HCT116 (cell line): ENCODE measurements around the gene DCUN1D1. TPM values are rescaled to one million over a fixed set of nuclear protein-coding genes. Genes with fewer than 3 reads are reported as not detected.

ENCODE experiments used
- ATAC-seq: fragments of 200-7000 bp; cut with Tn5 transposase; 2 replicates; pipeline ENCODE4 v1.9.1; 2020; ENCODE audit warnings: mild to moderate bottlenecking, moderate library complexity
- BruUV-seq: library from RNA; stranded (reverse); fragments of 400-500 nt; replicated peaks from 2 replicates; lab custom pipeline; 2021; lab: Mats Ljungman, UMichigan
- CTCF ChIA-PET: fragments of 300-600 bp; sonication (Branson Sonifier 250); formaldehyde crosslinking; loops from one replicate; lab custom pipeline; 2021; ENCODE audit warnings: antibody characterized with exemption; lab: Charles Lee
- POLR2A ChIA-PET: fragments of 300-600, 350-600 bp; sonication (Branson Sonifier 250); formaldehyde crosslinking; loops from one replicate; lab custom pipeline; 2021; ENCODE audit warnings: antibody characterized with exemption; lab: Charles Lee
- RAD21 ChIA-PET, 2 experiments: fragments of 300-600 bp; sonication (Branson Sonifier 250); formaldehyde crosslinking; loops; one replicate each; lab custom pipeline; 2023; ENCODE audit warnings: low total read pairs in 2 of 2; ENCODE audit not compliant: uncharacterized antibody in 2 of 2, unreplicated experiment in 2 of 2, low non-redundant PET in 1 of 2; lab: Charles Lee
- DNase-seq: peaks from one replicate; pipeline ENCODE4 v3.0.0-alpha.2; 2010; ENCODE audit warnings: low read depth, low spot score
- H2AFZ ChIP-seq: fragments of 200-600 bp; shearing (Covaris generic), sonication (generic); 2 replicates; pipeline ENCODE4 v1.6.1; 2017; ENCODE audit warnings: low read depth, mixed run types, mixed read lengths, antibody characterized with exemption, low read length; ENCODE audit not compliant: poor library complexity, severe bottlenecking
- H3K27ac ChIP-seq: 2 replicates; pipeline ENCODE4 v1.5.1; 2012; ENCODE audit warnings: low read depth, low read length
- H3K27me3 ChIP-seq: fragments of 200-600 bp; sonication (generic); 2 replicates; pipeline ENCODE4 v1.6.1; 2016; ENCODE audit warnings: mixed run types, low read length, mixed read lengths; ENCODE audit not compliant: insufficient read depth
- H3K36me3 ChIP-seq, 2 experiments: fragments of 200-500 bp in 1 of 2; fragments of 200-600 bp in 1 of 2; sonication (Bioruptor generic) in 1 of 2; sonication (generic) in 1 of 2; 2 replicates each; pipeline versions ENCODE4 v1.5.1 to v1.6.1; 2014 to 2016; ENCODE audit warnings: low read length in 2 of 2, inconsistent platforms in 1 of 2, mixed read lengths in 1 of 2, mixed run types in 1 of 2; ENCODE audit not compliant: insufficient read depth in 2 of 2, control insufficient read depth in 1 of 2
- H3K4me1 ChIP-seq, 2 experiments: fragments of 200-600 bp in 1 of 2; sonication (generic) in 1 of 2; 2 replicates each; pipeline versions ENCODE4 v1.5.1 to v1.6.1; 2012 to 2017; ENCODE audit warnings: low read length in 2 of 2, inconsistent platforms in 1 of 2, mild to moderate bottlenecking in 1 of 2, mixed read lengths in 1 of 2, mixed run types in 1 of 2, moderate library complexity in 1 of 2; ENCODE audit not compliant: insufficient read depth in 2 of 2, control insufficient read depth in 1 of 2
- H3K4me2 ChIP-seq: fragments of 200-600 bp; sonication (generic); 2 replicates; pipeline ENCODE4 v1.6.1; 2017; ENCODE audit warnings: mixed run types, low read length, mixed read lengths
- H3K4me3 ChIP-seq, 2 experiments: fragments of 200-600 bp in 1 of 2; sonication (generic) in 1 of 2; replicated peaks in 1 of 2; 2 replicates each; pipeline ENCODE4 v1.5.1; 2011 to 2016; ENCODE audit warnings: low read length in 2 of 2, control low read depth in 1 of 2, low read depth in 1 of 2, mild to moderate bottlenecking in 1 of 2, mixed read lengths in 1 of 2, mixed run types in 1 of 2
- H3K79me2 ChIP-seq: fragments of 200-600 bp; sonication (generic); 2 replicates; pipeline ENCODE4 v1.6.1; 2017; ENCODE audit warnings: mild to moderate bottlenecking, mixed run types, low read length, moderate library complexity, mixed read lengths; ENCODE audit not compliant: insufficient read depth
- H3K9ac ChIP-seq: fragments of 200-600 bp; sonication (generic); 2 replicates; pipeline ENCODE4 v1.6.1; 2016; ENCODE audit warnings: low read length, mixed read lengths
- H3K9me2 ChIP-seq: fragments of 200-600 bp; sonication (generic), shearing (Covaris generic); 2 replicates; pipeline ENCODE4 v1.6.1; 2017; ENCODE audit warnings: mixed run types, mild to moderate bottlenecking, moderate library complexity; ENCODE audit not compliant: insufficient read depth
- H3K9me3 ChIP-seq, 2 experiments: fragments of 200-500 bp in 1 of 2; fragments of 200-600 bp in 1 of 2; sonication (Bioruptor generic) in 1 of 2; sonication (generic) in 1 of 2; 2 replicates each; pipeline ENCODE4 v1.6.1; 2014 to 2017; ENCODE audit warnings: low read length in 2 of 2, mixed read lengths in 2 of 2, inconsistent platforms in 1 of 2, low read depth in 1 of 2, mild to moderate bottlenecking in 1 of 2, mixed run types in 1 of 2, moderate library complexity in 1 of 2; ENCODE audit not compliant: control insufficient read depth in 1 of 2, insufficient read depth in 1 of 2
- H4K20me1 ChIP-seq: fragments of 200-600 bp; sonication (generic), shearing (Covaris generic); 2 replicates; pipeline ENCODE4 v1.6.1; 2017; ENCODE audit warnings: mixed run types, mild to moderate bottlenecking, moderate library complexity; ENCODE audit not compliant: insufficient read depth
- CEBPB ChIP-seq: IDR thresholded peaks from 2 replicates; pipeline ENCODE4 v1.6.1; 2012; ENCODE audit warnings: low read depth
- CTCF ChIP-seq, 3 experiments: fragments of 200-600 bp in 1 of 3; sonication (generic) in 1 of 3; IDR thresholded peaks in 2 of 3; conservative IDR thresholded peaks in 1 of 3; 2 replicates each; pipeline ENCODE4 v1.5.1; 2012 to 2017; ENCODE audit warnings: low read depth in 2 of 3, low read length in 2 of 3, antibody characterized with exemption in 1 of 3, borderline replicate concordance in 1 of 3, control low read depth in 1 of 3, mild to moderate bottlenecking in 1 of 3, mixed read lengths in 1 of 3, mixed run types in 1 of 3, moderate library complexity in 1 of 3; ENCODE audit not compliant: insufficient read depth in 1 of 3
- ELF1 ChIP-seq: IDR thresholded peaks from 2 replicates; pipeline ENCODE4 v1.6.1; 2012; ENCODE audit warnings: low read depth, borderline replicate concordance
- EZH2 ChIP-seq: fragments of 200-600 bp; sonication (generic); IDR thresholded peaks from 2 replicates; pipeline ENCODE4 v1.6.1; 2017; ENCODE audit warnings: antibody characterized with exemption, mixed run types
- EZH2phosphoT487 ChIP-seq: fragments of 200-600 bp; IDR thresholded peaks from 2 replicates; pipeline ENCODE4 v1.6.1; 2018; ENCODE audit warnings: antibody characterized with exemption, borderline replicate concordance
- FOSL1 ChIP-seq: IDR thresholded peaks from 2 replicates; pipeline ENCODE4 v1.6.1; 2012; ENCODE audit warnings: low read depth
- MAX ChIP-seq: IDR thresholded peaks from 2 replicates; pipeline ENCODE4 v1.6.1; 2012
- POLR2A ChIP-seq: IDR thresholded peaks from 2 replicates; pipeline ENCODE4 v1.7.0; 2011; ENCODE audit warnings: borderline replicate concordance; ENCODE audit not compliant: insufficient read depth, insufficient read length; ENCODE audit errors: extremely low read depth
- POLR2AphosphoS5 ChIP-seq: IDR thresholded peaks from 2 replicates; pipeline ENCODE4 v1.6.1; 2011; ENCODE audit warnings: mild to moderate bottlenecking, low read depth, low read length, moderate library complexity
- REST ChIP-seq: IDR thresholded peaks from 2 replicates; pipeline ENCODE4 v1.6.1; 2012; ENCODE audit warnings: low read depth
- SIN3A ChIP-seq: IDR thresholded peaks from 2 replicates; pipeline ENCODE4 v1.6.1; 2012; ENCODE audit warnings: low read depth
- TCF7L2 ChIP-seq: IDR thresholded peaks from 2 replicates; pipeline ENCODE4 v1.7.0; 2011; ENCODE audit warnings: borderline replicate concordance, inconsistent platforms; ENCODE audit not compliant: insufficient read depth, insufficient read length; ENCODE audit errors: extremely low read depth
- ZBTB33 ChIP-seq: IDR thresholded peaks from 2 replicates; pipeline ENCODE4 v1.6.1; 2011; ENCODE audit warnings: mild to moderate bottlenecking, low read length, moderate library complexity; ENCODE audit not compliant: insufficient replicate concordance; ENCODE audit errors: extremely low read depth
- ZFX ChIP-seq: fragments of 450-650 bp; IDR thresholded peaks from 2 replicates; pipeline ENCODE4 v1.6.1; 2017
- ZNF274 ChIP-seq: fragments of 200-500 bp; sonication (Bioruptor generic); IDR thresholded peaks from 2 replicates; pipeline ENCODE4 v1.6.1; 2014; ENCODE audit warnings: mild to moderate bottlenecking, low read depth, low read length, inconsistent platforms
- intact Hi-C: fragments of 100-400 bp; cut with micrococcal nuclease; formaldehyde crosslinking; loops from 2 replicates; pipeline ENCODE4 v1.10.0; 2022
- total RNA-seq: library from RNA; stranded (reverse); gene quantifications from one replicate; pipeline ENCODE4 v1.2.1, GENCODE V29; 2021; ENCODE audit not compliant: unreplicated experiment

DCUN1D1 gene
- total RNA-seq, 1 experiment from 2014 or later = 46.9 TPM

GRCh38 chr3:182905623-182906022 is 74.7 kb downstream of the DCUN1D1 start:
- H3K36me3 ChIP-seq = no peaks in the 10 kb centered on the region
- no peak for DNase-seq
- no peaks in the 10 kb centered on the region for H3K9me2 ChIP-seq
- H4K20me1 ChIP-seq = no peaks in the 10 kb centered on the region
- ChIA-PET POLR2A (no interaction called here), CTCF (no interaction called here), RAD21 (interaction anchor here in 1 of 2 experiments (0.7 kb wide), 1 partner anchor 190 kb away, joined by 3 read pairs; no protein-coding TSS in a partner anchor)
- TF ChIP-seq EZH2 = no peak
- TF ChIP-seq CEBPB = no peak
- no peak for TF ChIP-seq EZH2phosphoT487
- no peak for TF ChIP-seq SIN3A
- no peak for TF ChIP-seq ZNF274
- TF ChIP-seq POLR2AphosphoS5 = no peak
- no peak for TF ChIP-seq POLR2A
- no peak for TF ChIP-seq ZBTB33
- no peak for TF ChIP-seq CTCF (IDR thresholded peaks at IDR 0.05 in 2 of 3, conservative IDR thresholded peaks at IDR 0.05 in 1 of 3; ENCODE audit: borderline replicate concordance in 1 of 3, insufficient read depth in 1 of 3, low read depth in 2 of 3, low read length in 2 of 3)
- TF ChIP-seq REST = no peak
- TF ChIP-seq ZFX = no peak
- no peak for TF ChIP-seq FOSL1
- TF ChIP-seq MAX = no peak
- TF ChIP-seq ELF1 = no peak
- TF ChIP-seq TCF7L2 = no peak
- no peaks in the 10 kb centered on the region for H3K27me3 ChIP-seq
- H3K4me1 ChIP-seq = peaks cover 0 to 12% of the 10 kb centered on the region in 2 experiments; a peak in 3 of 4 replicates
- H3K4me2 ChIP-seq = no peak overlapping the region
- no TSS peak for BruUV-seq
- no peaks in the 10 kb centered on the region for H3K9me3 ChIP-seq
- ATAC-seq = no peak
- H3K27ac ChIP-seq = no peak overlapping the region
- H3K9ac ChIP-seq = no peak overlapping the region
- no peaks in the 10 kb centered on the region for H3K79me2 ChIP-seq
- H3K4me3 ChIP-seq = no peak overlapping the region
- H2AFZ ChIP-seq = no peak overlapping the region
- intact Hi-C loops = loop anchor here (10.0 kb wide), 1 partner anchor 479 kb away; no protein-coding TSS in a partner anchor
